Naive B cell (primary cell): Measurements from ENCODE around the gene HIVEP2. TPM values are rescaled to one million over a fixed set of nuclear protein-coding genes. Genes with fewer than 3 reads are reported as not detected.

ENCODE experiments used
- ATAC-seq, 2 donors: fragments of 150-1000 bp; cut with Tn5 transposase; 2 replicates each; pipeline ENCODE4 v1.10.0; 2021; ENCODE audit warnings: low read depth in 2 of 2, mild to moderate bottlenecking in 2 of 2, moderate library complexity in 2 of 2
- DNase-seq: peaks from one replicate; pipeline ENCODE4 v3.0.0; 2022
- H3K27ac Mint-ChIP-seq, 6 donors: one replicate each; pipeline ENCODE4 v1.8.0; 2020 to 2022; ENCODE audit warnings: mild to moderate bottlenecking in 6 of 6, mixed read lengths in 6 of 6, moderate library complexity in 5 of 6, inconsistent platforms in 2 of 6
- H3K27me3 Mint-ChIP-seq, 3 donors: one replicate each; pipeline ENCODE4 v1.8.0; 2021 to 2022; ENCODE audit warnings: mixed read lengths in 3 of 3, mild to moderate bottlenecking in 1 of 3
- H3K36me3 Mint-ChIP-seq, 2 donors: one replicate each; pipeline ENCODE4 v1.8.0; 2020 to 2022; ENCODE audit warnings: mixed read lengths in 2 of 2, inconsistent platforms in 1 of 2, mild to moderate bottlenecking in 1 of 2
- H3K4me1 Mint-ChIP-seq, 3 donors: one replicate each; pipeline ENCODE4 v1.8.0; 2020 to 2022; ENCODE audit warnings: mixed read lengths in 3 of 3, inconsistent platforms in 1 of 3, mild to moderate bottlenecking in 1 of 3, moderate library complexity in 1 of 3
- H3K4me3 Mint-ChIP-seq, 8 donors: one replicate each; pipeline ENCODE4 v1.8.0; 2020 to 2022; ENCODE audit warnings: mild to moderate bottlenecking in 8 of 8, mixed read lengths in 8 of 8, moderate library complexity in 8 of 8, inconsistent platforms in 2 of 8
- H3K9me3 Mint-ChIP-seq, 7 donors: one replicate each; pipeline ENCODE4 v1.8.0; 2020 to 2022; ENCODE audit warnings: mixed read lengths in 7 of 7, mild to moderate bottlenecking in 5 of 7, inconsistent platforms in 2 of 7, moderate library complexity in 1 of 7
- polyA plus RNA-seq, 6 donors: library from polyadenylated mRNA; unstranded; fragments of 300-500 nt; fragmentation: Illumina TruSeq; gene quantifications; one replicate each; pipeline ENCODE4 v1.2.3, GENCODE V29; 2021; ENCODE audit warnings: low read depth in 6 of 6

The HIVEP2 gene
- polyA plus RNA-seq, 6 donors from 2014 or later = 2.7 to 10.2 (median 5.4) TPM

- Mint-ChIP-seq H3K9me3 (peaks cover 0 to 3% (median 0%) of the 10 kb centered on the region in 7 donors), H3K4me3 (peak overlapping the region in 1 of 8 donors; percentile 5), H3K36me3 (no peaks in the 10 kb centered on the region), H3K27ac (no peak overlapping the region), H3K4me1 (no peaks in the 10 kb centered on the region), H3K27me3 (no peaks in the 10 kb centered on the region)
- no peak for DNase-seq
- ATAC-seq = no peak
These were observed 204.5 kb downstream of the HIVEP2 start for GRCh38 chr6:142740449-142740848.

GRCh38 chr6:142738731-142739130 lies 206.2 kb downstream of the HIVEP2 start:
- Mint-ChIP-seq H3K36me3 (no peaks in the 10 kb centered on the region), H3K4me3 (no peak overlapping the region), H3K27me3 (no peaks in the 10 kb centered on the region), H3K4me1 (no peaks in the 10 kb centered on the region), H3K9me3 (peaks cover 0 to 3% (median 0%) of the 10 kb centered on the region in 7 donors), H3K27ac (no peak overlapping the region)
- ATAC-seq = no peak
- DNase-seq = no peak

- ATAC-seq = no peak
- H3K27me3 Mint-ChIP-seq = no peaks in the 10 kb centered on the region
- no peak for DNase-seq
- peaks cover 0 to 6% (median 0%) of the 10 kb centered on the region in 7 donors for H3K9me3 Mint-ChIP-seq
- H3K36me3 Mint-ChIP-seq = peaks cover 0 to 5% of the 10 kb centered on the region in 2 donors
- no peak overlapping the region for H3K27ac Mint-ChIP-seq
- H3K4me3 Mint-ChIP-seq = no peak overlapping the region
- H3K4me1 Mint-ChIP-seq = no peaks in the 10 kb centered on the region
These were observed 207.0 kb downstream of the HIVEP2 start for GRCh38 chr6:142738035-142738396.

GRCh38 chr6:142737368-142738034 lies 207.5 kb downstream of the HIVEP2 start:
- H3K36me3 Mint-ChIP-seq = peaks cover 0 to 5% of the 10 kb centered on the region in 2 donors
- no peaks in the 10 kb centered on the region for H3K4me1 Mint-ChIP-seq
- DNase-seq (no peak), ATAC-seq (no peak)
- peak overlapping the region in 1 of 6 donors; percentile 60 for H3K27ac Mint-ChIP-seq
- H3K4me3 Mint-ChIP-seq = no peak overlapping the region
- no peaks in the 10 kb centered on the region for H3K27me3 Mint-ChIP-seq
- H3K9me3 Mint-ChIP-seq = peaks cover 0 to 7% (median 0%) of the 10 kb centered on the region in 7 donors

- Mint-ChIP-seq H3K4me3 (no peak overlapping the region), H3K36me3 (peaks cover 0 to 5% of the 10 kb centered on the region in 2 donors), H3K4me1 (no peaks in the 10 kb centered on the region), H3K27ac (no peak overlapping the region), H3K9me3 (peaks cover 0 to 7% (median 0%) of the 10 kb centered on the region in 7 donors), H3K27me3 (no peaks in the 10 kb centered on the region)
- DNase-seq = no peak
- ATAC-seq = no peak
These were observed 209.8 kb downstream of the HIVEP2 start for GRCh38 chr6:142735204-142735603.

GRCh38 chr6:142732790-142733189 lies 212.2 kb downstream of the HIVEP2 start:
- Mint-ChIP-seq H3K9me3 (peaks cover 0 to 5% (median 0%) of the 10 kb centered on the region in 7 donors), H3K4me3 (no peak overlapping the region), H3K27ac (peak overlapping the region in 1 of 6 donors; percentile 51), H3K27me3 (peaks cover 0 to 4% (median 0%) of the 10 kb centered on the region in 3 donors), H3K4me1 (peaks cover 10 to 18% (median 14%) of the 10 kb centered on the region in 3 donors), H3K36me3 (peaks cover 0 to 5% of the 10 kb centered on the region in 2 donors)
- no peak for ATAC-seq
- DNase-seq = no peak

GRCh38 chr6:142731611-142732010 lies 213.4 kb downstream of the HIVEP2 start:
- H3K36me3 Mint-ChIP-seq = peaks cover 0 to 5% of the 10 kb centered on the region in 2 donors
- H3K9me3 Mint-ChIP-seq = peaks cover 0 to 5% (median 0%) of the 10 kb centered on the region in 7 donors
- ATAC-seq (no peak), DNase-seq (no peak)
- peaks cover 0 to 4% (median 4%) of the 10 kb centered on the region in 3 donors for H3K27me3 Mint-ChIP-seq
- H3K4me1 Mint-ChIP-seq = peaks cover 10 to 18% (median 14%) of the 10 kb centered on the region in 3 donors
- H3K27ac Mint-ChIP-seq = no peak overlapping the region
- H3K4me3 Mint-ChIP-seq = no peak overlapping the region

- DNase-seq (no peak), ATAC-seq (no peak)
- Mint-ChIP-seq H3K4me3 (peak overlapping the region in 2 of 8 donors; percentile 4 to 45), H3K27me3 (peaks cover 0 to 8% (median 4%) of the 10 kb centered on the region in 3 donors), H3K27ac (peak overlapping the region in 1 of 6 donors; percentile 36), H3K9me3 (peaks cover 0 to 5% (median 0%) of the 10 kb centered on the region in 7 donors), H3K4me1 (peaks cover 10 to 18% (median 14%) of the 10 kb centered on the region in 3 donors), H3K36me3 (peaks cover 0 to 5% of the 10 kb centered on the region in 2 donors)
These were observed 215.4 kb downstream of the HIVEP2 start for GRCh38 chr6:142729618-142730017.

- H3K9me3 Mint-ChIP-seq = peaks cover 0 to 5% (median 0%) of the 10 kb centered on the region in 7 donors
- peak overlapping the region; percentile 21 to 78 (median 49) for H3K4me3 Mint-ChIP-seq
- H3K4me1 Mint-ChIP-seq = peaks cover 10 to 18% (median 14%) of the 10 kb centered on the region in 3 donors
- peak overlapping the region in 1 of 6 donors; percentile 29 for H3K27ac Mint-ChIP-seq
- no peak for DNase-seq
- ATAC-seq = peak; percentile 25 to 60
- peaks cover 0 to 5% of the 10 kb centered on the region in 2 donors for H3K36me3 Mint-ChIP-seq
- H3K27me3 Mint-ChIP-seq = peaks cover 0 to 8% (median 4%) of the 10 kb centered on the region in 3 donors
These were observed 216.0 kb downstream of the HIVEP2 start for GRCh38 chr6:142728910-142729481.

- peaks cover 0 to 8% (median 4%) of the 10 kb centered on the region in 3 donors for H3K27me3 Mint-ChIP-seq
- ATAC-seq = no peak
- H3K4me1 Mint-ChIP-seq = peaks cover 10 to 18% (median 14%) of the 10 kb centered on the region in 3 donors
- H3K9me3 Mint-ChIP-seq = peaks cover 0 to 2% (median 0%) of the 10 kb centered on the region in 7 donors
- DNase-seq = no peak
- peak overlapping the region in 2 of 8 donors; percentile 25 to 36 for H3K4me3 Mint-ChIP-seq
- H3K36me3 Mint-ChIP-seq = peaks cover 0 to 2% of the 10 kb centered on the region in 2 donors
- H3K27ac Mint-ChIP-seq = no peak overlapping the region
These were observed 216.6 kb downstream of the HIVEP2 start for GRCh38 chr6:142728364-142728763.

- Mint-ChIP-seq H3K4me3 (peak overlapping the region in 2 of 8 donors; percentile 30 to 37), H3K9me3 (no peaks in the 10 kb centered on the region), H3K36me3 (no peaks in the 10 kb centered on the region), H3K27me3 (peaks cover 0 to 8% (median 4%) of the 10 kb centered on the region in 3 donors), H3K4me1 (peaks cover 16 to 20% (median 18%) of the 10 kb centered on the region in 3 donors), H3K27ac (no peak overlapping the region)
- DNase-seq = no peak
- no peak for ATAC-seq
These were observed 218.4 kb downstream of the HIVEP2 start for GRCh38 chr6:142726616-142727015.

- H3K36me3 Mint-ChIP-seq = no peaks in the 10 kb centered on the region
- H3K9me3 Mint-ChIP-seq = no peaks in the 10 kb centered on the region
- DNase-seq (no peak), ATAC-seq (no peak)
- peak overlapping the region in 1 of 6 donors; percentile 74 for H3K27ac Mint-ChIP-seq
- H3K4me1 Mint-ChIP-seq = peaks cover 26 to 29% (median 28%) of the 10 kb centered on the region in 3 donors
- peaks cover 0 to 8% (median 4%) of the 10 kb centered on the region in 3 donors for H3K27me3 Mint-ChIP-seq
- no peak overlapping the region for H3K4me3 Mint-ChIP-seq
These were observed 219.8 kb downstream of the HIVEP2 start for GRCh38 chr6:142725024-142725770.

- peaks cover 8 to 17% of the 10 kb centered on the region in 2 donors for H3K36me3 Mint-ChIP-seq
- DNase-seq = no peak
- H3K27me3 Mint-ChIP-seq = peaks cover 0 to 4% (median 4%) of the 10 kb centered on the region in 3 donors
- peak overlapping the region in 1 of 8 donors; percentile 2 for H3K4me3 Mint-ChIP-seq
- ATAC-seq = no peak
- H3K4me1 Mint-ChIP-seq = peaks cover 10 to 19% (median 12%) of the 10 kb centered on the region in 3 donors
- peak overlapping the region in 1 of 6 donors; percentile 26 for H3K27ac Mint-ChIP-seq
- H3K9me3 Mint-ChIP-seq = peaks cover 10 to 21% (median 13%) of the 10 kb centered on the region in 7 donors
These were observed 222.1 kb downstream of the HIVEP2 start for GRCh38 chr6:142722841-142723240.
